Muscle layer of duodenum (tissue), 2 donors: ENCODE measurements around the gene ZSCAN9.
A peak's percentile ranks its signal among the peaks of the same experiment; 100 is the strongest.

Experiments
- H3K27ac ChIP-seq: one replicate; pipeline ENCODE4 v1.7.0; 2013; ENCODE audit warnings: mild to moderate bottlenecking, low read length
- H3K27me3 ChIP-seq: one replicate; pipeline ENCODE4 v1.7.0; 2013; ENCODE audit warnings: low read depth, mild to moderate bottlenecking, control low read depth, low read length
- H3K36me3 ChIP-seq, 2 donors: one replicate each; pipeline ENCODE4 v1.7.0; 2013; ENCODE audit warnings: low read length in 2 of 2, control low read depth in 1 of 2, mild to moderate bottlenecking in 1 of 2; ENCODE audit not compliant: insufficient read depth in 2 of 2, control insufficient read depth in 1 of 2
- H3K4me1 ChIP-seq, 2 donors: one replicate each; pipeline ENCODE4 v1.7.0; 2013; ENCODE audit warnings: low read length in 2 of 2, mild to moderate bottlenecking in 2 of 2, control low read depth in 1 of 2, moderate library complexity in 1 of 2; ENCODE audit not compliant: insufficient read depth in 2 of 2, control insufficient read depth in 1 of 2
- H3K4me3 ChIP-seq, 2 donors: one replicate each; pipeline ENCODE4 v1.7.0; 2013; ENCODE audit warnings: low read length in 2 of 2, low read depth in 1 of 2, mild to moderate bottlenecking in 1 of 2
- H3K9me3 ChIP-seq, 2 donors: one replicate each; pipeline ENCODE4 v1.7.0; 2013; ENCODE audit warnings: low read length in 2 of 2, control low read depth in 1 of 2, mild to moderate bottlenecking in 1 of 2; ENCODE audit not compliant: control insufficient read depth in 1 of 2
- donor health status: healthy.

The ZSCAN9 gene

GRCh38 chr6:28208111-28208659, 16.9 kb upstream of the ZSCAN9 start:
- Histone ChIP-seq H3K27ac (no peak overlapping the region), H3K4me1 (peaks cover 0 to 8% of the 10 kb centered on the region in 2 donors), H3K27me3 (peaks cover 51% of the 10 kb centered on the region), H3K4me3 (peak overlapping the region; percentile 49 to 59), H3K36me3 (no peaks in the 10 kb centered on the region), H3K9me3 (peaks cover 10 to 12% of the 10 kb centered on the region in 2 donors)

GRCh38 chr6:28209753-28210535, 15.1 kb upstream of the ZSCAN9 start:
- no peaks in the 10 kb centered on the region for H3K36me3 ChIP-seq
- no peak overlapping the region for H3K27ac ChIP-seq
- H3K27me3 ChIP-seq = peaks cover 55% of the 10 kb centered on the region
- H3K4me1 ChIP-seq = peaks cover 0 to 8% of the 10 kb centered on the region in 2 donors
- no peak overlapping the region for H3K4me3 ChIP-seq
- H3K9me3 ChIP-seq = peaks cover 2 to 10% of the 10 kb centered on the region in 2 donors

- Histone ChIP-seq H3K27me3 (peaks cover 58% of the 10 kb centered on the region), H3K36me3 (no peaks in the 10 kb centered on the region), H3K9me3 (peaks cover 0 to 4% of the 10 kb centered on the region in 2 donors), H3K4me3 (peak overlapping the region; percentile 34 to 62), H3K4me1 (peaks cover 0 to 8% of the 10 kb centered on the region in 2 donors), H3K27ac (no peak overlapping the region)
These were observed 13.1 kb upstream of the ZSCAN9 start for GRCh38 chr6:28211840-28212509.

GRCh38 chr6:28212510-28213212, 12.4 kb upstream of the ZSCAN9 start:
- no peaks in the 10 kb centered on the region for H3K9me3 ChIP-seq
- peak overlapping the region; percentile 34 to 62 for H3K4me3 ChIP-seq
- peaks cover 0 to 8% of the 10 kb centered on the region in 2 donors for H3K4me1 ChIP-seq
- no peaks in the 10 kb centered on the region for H3K36me3 ChIP-seq
- peaks cover 51% of the 10 kb centered on the region for H3K27me3 ChIP-seq
- peak overlapping the region; percentile 34 for H3K27ac ChIP-seq

- Histone ChIP-seq H3K4me3 (peak overlapping the region in 1 of 2 donors; percentile 62), H3K27ac (no peak overlapping the region), H3K27me3 (peaks cover 46% of the 10 kb centered on the region), H3K4me1 (peaks cover 0 to 9% of the 10 kb centered on the region in 2 donors), H3K9me3 (no peaks in the 10 kb centered on the region), H3K36me3 (no peaks in the 10 kb centered on the region)
These were observed 11.9 kb upstream of the ZSCAN9 start for GRCh38 chr6:28213213-28213523.

GRCh38 chr6:28215425-28215824, 9.7 kb upstream of the ZSCAN9 start:
- H3K27ac ChIP-seq = no peak overlapping the region
- H3K27me3 ChIP-seq = peaks cover 28% of the 10 kb centered on the region
- peak overlapping the region in 1 of 2 donors; percentile 13 for H3K4me3 ChIP-seq
- H3K4me1 ChIP-seq = peaks cover 0 to 17% of the 10 kb centered on the region in 2 donors
- no peaks in the 10 kb centered on the region for H3K36me3 ChIP-seq
- H3K9me3 ChIP-seq = no peaks in the 10 kb centered on the region

GRCh38 chr6:28217890-28218289, 7.2 kb upstream of the ZSCAN9 start:
- H3K9me3 ChIP-seq = no peaks in the 10 kb centered on the region
- peaks cover 13% of the 10 kb centered on the region for H3K27me3 ChIP-seq
- H3K4me1 ChIP-seq = peaks cover 0 to 14% of the 10 kb centered on the region in 2 donors
- H3K4me3 ChIP-seq = peak overlapping the region in 1 of 2 donors; percentile 69
- H3K27ac ChIP-seq = no peak overlapping the region
- no peaks in the 10 kb centered on the region for H3K36me3 ChIP-seq

- no peak overlapping the region for H3K27ac ChIP-seq
- H3K4me1 ChIP-seq = peaks cover 0 to 14% of the 10 kb centered on the region in 2 donors
- no peaks in the 10 kb centered on the region for H3K9me3 ChIP-seq
- peak overlapping the region; percentile 69 for H3K4me3 ChIP-seq
- H3K27me3 ChIP-seq = peaks cover 12% of the 10 kb centered on the region
- H3K36me3 ChIP-seq = no peaks in the 10 kb centered on the region
These were observed 6.5 kb upstream of the ZSCAN9 start for GRCh38 chr6:28218312-28219248.

GRCh38 chr6:28220257-28221133, 4.6 kb upstream of the ZSCAN9 start:
- no peaks in the 10 kb centered on the region for H3K36me3 ChIP-seq
- H3K9me3 ChIP-seq = no peaks in the 10 kb centered on the region
- H3K4me1 ChIP-seq = peaks cover 0 to 20% of the 10 kb centered on the region in 2 donors
- H3K4me3 ChIP-seq = no peak overlapping the region
- H3K27me3 ChIP-seq = peaks cover 3% of the 10 kb centered on the region
- H3K27ac ChIP-seq = no peak overlapping the region
